NCI-H187 treated with DMSO at 0.1 percent for 48 hours (cell line): ENCODE results near the gene PGS1.

Experiments used
- DNase-seq: peaks from one replicate; lab custom pipeline; 2025; lab: John Stamatoyannopoulos, UW

PGS1 gene

GRCh38 chr17:78346605-78347250, 31.7 kb upstream of the PGS1 start:
- DNase-seq = no peak

GRCh38 chr17:78347453-78347852, 31.0 kb upstream of the PGS1 start:
- no peak for DNase-seq

GRCh38 chr17:78348055-78348770, 30.2 kb upstream of the PGS1 start:
- no peak for DNase-seq

- no peak for DNase-seq
Measured at GRCh38 chr17:78349891-78350642, 28.4 kb upstream of the PGS1 start.

- DNase-seq = no peak
Measured at GRCh38 chr17:78351449-78352006, 26.9 kb upstream of the PGS1 start.

GRCh38 chr17:78353834-78354233, 24.6 kb upstream of the PGS1 start:
- no peak for DNase-seq

- DNase-seq = no peak
Measured at GRCh38 chr17:78355045-78355641, 23.3 kb upstream of the PGS1 start.

- DNase-seq = no peak
Measured at GRCh38 chr17:78355701-78356100, 22.7 kb upstream of the PGS1 start.

- no peak for DNase-seq
Measured at GRCh38 chr17:78356101-78356713, 22.2 kb upstream of the PGS1 start.

GRCh38 chr17:78357177-78357586, 21.3 kb upstream of the PGS1 start:
- DNase-seq = no peak

GRCh38 chr17:78357672-78358537, 20.5 kb upstream of the PGS1 start:
- no peak for DNase-seq

GRCh38 chr17:78358538-78359320, 19.7 kb upstream of the PGS1 start:
- no peak for DNase-seq

GRCh38 chr17:78359321-78359996, 19.0 kb upstream of the PGS1 start:
- DNase-seq = no peak

GRCh38 chr17:78359997-78360370, 18.5 kb upstream of the PGS1 start, which contains the start of gene SOCS3:
SOCS3 (minus strand) TSS chr17:78360077; CDS start chr17:78359095, 982 bp downstream.
- peak; percentile 80 for DNase-seq

- peak; percentile 14 for DNase-seq
Measured at GRCh38 chr17:78360371-78361224, 17.9 kb upstream of the PGS1 start.

GRCh38 chr17:78361225-78361701, 17.2 kb upstream of the PGS1 start:
- no peak for DNase-seq

- DNase-seq = no peak
Measured at GRCh38 chr17:78362232-78362631, 16.2 kb upstream of the PGS1 start.

GRCh38 chr17:78362671-78363070, 15.8 kb upstream of the PGS1 start:
- peak; percentile 27 for DNase-seq
